Measurements from ENCODE around the gene NRCAM.
A peak's percentile ranks its signal among the peaks of the same experiment; 100 is the strongest.

The NRCAM gene

GRCh38 chr7:108193594-108194498, 262.4 kb downstream of the NRCAM start:
- DNase-seq: no peak

- no peak for DNase-seq
Measured at GRCh38 chr7:108190891-108191290, 265.3 kb downstream of the NRCAM start.

GRCh38 chr7:108189733-108190388, 266.4 kb downstream of the NRCAM start:
- DNase-seq: no peak

GRCh38 chr7:108188724-108189123, 267.5 kb downstream of the NRCAM start:
- DNase-seq: no peak

- peak in 1 of 2 donors; percentile 40 for DNase-seq
Measured at GRCh38 chr7:108181073-108181985, 274.9 kb downstream of the NRCAM start.

- no peak for DNase-seq
Measured at GRCh38 chr7:108178398-108178797, 277.8 kb downstream of the NRCAM start.

- DNase-seq: no peak
Measured at GRCh38 chr7:108171164-108171563, 285.1 kb downstream of the NRCAM start.

- no peak for DNase-seq
Measured at GRCh38 chr7:108170251-108170650, 286.0 kb downstream of the NRCAM start.

GRCh38 chr7:108167460-108167859, 288.8 kb downstream of the NRCAM start:
- no peak for DNase-seq

- no peak for DNase-seq
Measured at GRCh38 chr7:108166687-108167086, 289.5 kb downstream of the NRCAM start.

GRCh38 chr7:108165723-108166122, 290.5 kb downstream of the NRCAM start:
- DNase-seq: no peak

GRCh38 chr7:108164946-108165345, 291.3 kb downstream of the NRCAM start:
- DNase-seq: no peak

GRCh38 chr7:108164342-108164741, 291.9 kb downstream of the NRCAM start:
- no peak for DNase-seq

GRCh38 chr7:108158776-108159175, 297.5 kb downstream of the NRCAM start:
- DNase-seq: no peak

GRCh38 chr7:108157606-108158335, 298.5 kb downstream of the NRCAM start:
- DNase-seq: no peak

GRCh38 chr7:108156897-108157605, 299.2 kb downstream of the NRCAM start:
- DNase-seq: no peak

GRCh38 chr7:108152198-108152597, 304.0 kb downstream of the NRCAM start:
- DNase-seq: no peak

- no peak for DNase-seq
Measured at GRCh38 chr7:108149908-108150307, 306.3 kb downstream of the NRCAM start.

GRCh38 chr7:108149119-108149518, 307.1 kb downstream of the NRCAM start:
- no peak for DNase-seq

GRCh38 chr7:108147031-108147563, 309.1 kb downstream of the NRCAM start:
- DNase-seq: no peak

- DNase-seq: peak; percentile 16 to 45
Measured at GRCh38 chr7:108146070-108146842, 310.0 kb downstream of the NRCAM start.
